HG02884 (cell line): ENCODE results near the gene AVPR2.

Experiments used
- ATAC-seq: cut with Tn5 transposase; IDR thresholded peaks from one replicate; pipeline ENCODE4 v1.9.1; 2021; ENCODE audit warnings: mild to moderate bottlenecking, moderate library complexity; ENCODE audit not compliant: unreplicated experiment

The AVPR2 gene

GRCh38 chrX:153903991-153904957, at the start of gene AVPR2:
Gene AVPR2, plus strand, starts transcription at chrX:153904673. Its CDS starts 473 bp downstream, at chrX:153905146.
- ATAC-seq, result no peak

DNA sequence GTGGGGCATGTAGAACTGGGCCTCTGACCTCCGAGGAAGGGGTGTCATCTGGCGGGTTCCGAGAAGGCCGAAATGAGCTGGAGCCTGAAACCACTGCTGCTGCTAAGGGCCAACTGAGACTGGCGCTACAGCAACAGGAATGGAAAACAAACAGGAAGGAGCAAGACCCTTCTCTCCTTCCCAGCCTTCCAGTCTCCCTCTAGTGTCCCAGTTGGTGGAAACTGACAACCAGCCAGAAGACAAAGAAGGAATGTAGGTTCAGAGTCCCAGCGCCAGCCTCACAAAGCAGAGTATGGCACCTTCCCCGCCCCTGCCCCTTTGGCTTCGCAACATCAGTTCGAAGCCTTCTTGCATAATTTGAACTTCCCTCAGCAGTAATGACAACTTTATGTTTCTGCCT, 49.8 kb upstream of the AVPR2 start:
- no peak for ATAC-seq

DNA sequence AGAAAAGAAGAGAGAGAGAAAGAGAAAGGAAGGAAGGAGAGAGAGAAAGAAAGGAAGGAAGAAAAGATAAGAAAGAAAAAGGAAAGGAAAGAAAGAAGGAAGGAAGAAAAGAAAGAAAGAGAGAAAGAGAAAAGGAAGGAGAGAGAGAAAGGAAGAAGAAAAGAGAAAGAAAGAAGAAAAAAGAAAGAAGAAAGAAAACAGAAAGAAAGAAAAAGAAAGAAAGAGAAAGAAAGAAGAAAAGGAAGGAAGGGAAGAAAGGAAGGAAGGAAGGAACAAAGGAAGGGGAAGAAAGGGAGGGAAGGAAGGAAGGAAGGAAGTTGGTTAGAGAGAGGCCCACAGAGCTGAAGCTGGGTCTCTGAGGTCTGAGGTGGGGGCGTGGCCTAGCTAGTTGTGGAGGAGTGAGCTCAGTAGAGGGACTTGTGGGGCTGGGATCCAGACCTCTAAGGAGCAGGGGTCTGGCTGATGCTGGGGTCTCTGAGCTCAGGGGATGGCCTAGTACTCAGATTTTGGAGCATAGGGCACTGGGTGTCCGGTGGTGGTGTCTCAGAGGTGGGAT, 47.0 kb upstream of the AVPR2 start:
- no peak for ATAC-seq

DNA sequence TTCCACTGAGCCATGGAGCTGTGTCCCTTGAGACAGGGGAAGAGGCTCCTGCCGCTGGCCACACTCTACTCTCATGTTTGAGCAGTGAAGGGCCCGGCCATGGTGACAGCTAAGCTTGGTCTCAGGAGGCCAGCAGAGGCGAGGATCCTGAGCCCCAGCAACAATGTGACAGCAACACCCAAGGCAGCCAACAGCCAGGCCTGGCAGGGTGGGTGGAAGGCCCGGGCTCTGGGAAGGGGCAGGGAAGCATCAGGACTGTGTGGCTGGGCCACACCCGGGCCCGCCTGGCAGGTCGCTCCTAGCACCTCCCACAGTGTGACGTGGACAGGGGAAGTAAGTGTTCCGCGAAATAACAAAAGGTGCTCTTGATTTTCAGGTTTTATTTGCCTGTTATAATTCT, 43.3 kb upstream of the AVPR2 start:
- no peak for ATAC-seq

- no peak for ATAC-seq
These were observed 42.7 kb upstream of the AVPR2 start for GRCh38 chrX:153861733-153862310.

- no peak for ATAC-seq
These were observed 41.9 kb upstream of the AVPR2 start for GRCh38 chrX:153862369-153863250.

- no peak for ATAC-seq
These were observed 41.1 kb upstream of the AVPR2 start for GRCh38 chrX:153863251-153863991.

DNA sequence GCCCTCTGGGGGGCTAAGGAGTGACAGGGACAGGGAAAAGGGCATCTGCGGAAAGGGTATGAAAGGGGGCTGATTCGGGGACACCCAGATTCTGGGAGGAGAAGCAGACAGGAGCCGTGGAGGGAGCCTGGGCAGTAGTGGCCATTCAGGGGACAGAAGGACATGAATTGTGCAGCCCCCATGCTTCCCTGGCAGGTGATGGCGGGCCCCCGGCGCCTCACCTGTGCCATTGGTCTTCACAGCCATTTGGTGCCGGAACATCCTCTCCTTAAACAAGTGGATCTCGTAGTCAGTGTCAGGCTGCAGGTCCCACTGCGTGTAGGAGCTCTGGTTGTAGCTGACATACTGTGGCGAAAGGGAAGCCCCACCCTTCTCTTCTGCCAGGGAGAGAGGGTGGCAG, 40.4 kb upstream of the AVPR2 start:
- ATAC-seq, result no peak

DNA sequence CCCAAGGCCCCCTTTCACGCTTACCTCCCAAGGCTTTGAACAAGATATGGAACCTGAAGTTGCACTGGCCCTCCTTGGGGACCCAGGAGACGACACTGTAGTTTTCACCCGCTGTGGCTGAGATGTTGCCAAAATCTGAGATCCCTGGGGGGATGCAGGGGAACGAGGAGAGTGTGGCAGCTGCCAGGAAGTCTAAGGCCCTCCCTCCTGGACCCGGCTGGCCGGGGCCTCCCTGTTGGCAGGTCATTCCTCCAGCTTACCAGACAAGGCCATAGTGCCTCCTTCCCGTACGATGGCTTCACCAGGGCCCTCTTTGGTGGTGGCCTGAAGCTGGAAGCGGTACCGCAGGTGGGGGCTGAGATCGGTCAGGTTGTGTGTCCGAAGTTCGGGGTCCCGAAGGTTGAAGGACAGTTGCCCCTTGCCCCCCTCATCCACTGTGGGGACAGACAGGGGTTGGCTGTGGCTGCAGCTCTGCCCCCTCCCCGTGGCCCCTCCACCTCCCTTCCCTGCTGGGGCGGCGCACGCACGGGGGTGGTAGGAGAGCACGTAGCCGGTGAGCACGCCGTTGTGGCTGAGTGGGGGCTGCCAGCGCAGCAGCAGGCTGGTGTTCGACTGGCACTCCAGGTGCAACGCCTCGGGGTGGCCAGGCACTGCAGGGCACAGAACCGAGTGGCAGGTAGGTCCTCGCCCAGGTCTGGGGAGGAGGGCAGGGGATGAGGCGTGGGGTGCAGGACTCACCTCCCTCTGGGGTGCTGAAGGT, 39.7 kb upstream of the AVPR2 start:
- ATAC-seq, result no peak

GRCh38 chrX:153865321-153865580, 39.2 kb upstream of the AVPR2 start:
- no peak for ATAC-seq

- no peak for ATAC-seq
These were observed 38.8 kb upstream of the AVPR2 start for GRCh38 chrX:153865685-153866084.

DNA sequence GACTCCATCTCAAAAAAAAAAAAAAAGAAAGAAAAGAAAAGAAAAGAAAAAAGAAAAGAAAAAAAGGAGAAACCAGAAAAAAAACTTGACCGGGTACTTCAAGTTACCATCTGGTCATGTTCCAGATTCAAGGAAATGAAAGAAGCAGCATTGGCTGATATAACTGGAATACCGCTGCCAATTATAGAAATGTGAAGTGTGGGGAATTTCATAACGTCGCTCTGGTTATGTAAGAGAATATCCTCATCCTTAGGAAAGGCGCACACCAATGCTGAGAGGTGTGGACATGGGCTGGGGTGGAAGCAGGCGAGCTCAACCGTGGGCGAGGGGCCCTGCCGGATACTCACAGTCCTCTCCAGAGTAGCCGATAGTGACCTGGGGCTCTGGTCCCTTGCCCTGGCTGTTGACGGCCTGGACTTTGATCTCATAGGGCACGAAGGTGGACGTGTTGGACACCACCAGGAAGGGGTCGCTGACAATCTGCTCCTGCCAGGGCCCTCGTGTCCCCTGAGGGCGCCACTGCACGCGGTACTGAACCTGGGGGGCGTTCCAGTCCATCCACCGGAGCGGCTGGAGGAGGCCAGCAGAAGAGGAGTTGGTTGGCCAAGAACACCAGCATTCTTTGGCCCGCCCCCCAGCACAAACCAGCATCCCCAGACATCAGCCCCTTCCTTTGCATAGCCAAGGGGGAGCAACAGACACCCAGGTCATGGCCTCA, 38.0 kb upstream of the AVPR2 start:
- ATAC-seq, result no peak

DNA sequence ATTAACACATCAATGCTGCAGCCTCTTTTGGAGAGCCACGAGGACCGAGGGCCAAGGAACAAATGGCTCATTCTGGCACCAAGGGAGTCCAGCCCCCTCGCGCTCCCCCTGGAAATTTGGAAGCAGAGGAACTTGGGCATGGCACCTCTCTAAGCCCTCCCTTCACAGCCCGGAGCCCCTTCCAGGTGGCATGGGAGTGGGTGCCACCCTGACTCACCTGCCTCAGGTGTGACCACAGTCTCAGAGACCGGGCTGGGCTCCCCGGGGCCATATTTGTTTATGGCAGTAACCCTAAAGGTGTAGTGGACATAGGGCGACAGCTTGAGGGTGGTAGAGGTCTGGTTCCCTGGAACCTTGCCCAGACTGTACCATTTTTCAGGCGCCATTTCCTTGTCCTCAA, 37.3 kb upstream of the AVPR2 start:
- ATAC-seq, result no peak

DNA sequence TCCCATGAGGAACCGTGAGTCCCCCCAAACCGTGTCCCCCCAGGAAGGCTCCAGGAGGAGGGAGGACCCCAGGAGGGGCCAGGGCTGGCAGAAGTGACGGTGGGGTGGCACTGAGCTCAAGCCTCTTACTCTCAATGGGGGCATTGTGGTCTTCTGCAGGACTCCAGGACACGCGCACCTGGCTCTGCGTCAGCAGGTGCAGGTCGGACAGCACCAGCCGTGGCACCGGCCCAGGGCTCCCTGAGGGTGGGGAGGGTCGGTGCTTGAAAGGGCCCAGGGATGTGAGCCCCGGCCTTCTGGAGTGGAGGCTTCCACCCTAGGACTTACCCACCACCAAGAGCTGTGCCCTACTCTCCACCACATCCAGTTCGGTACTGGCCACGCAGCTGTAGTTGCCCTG, 36.8 kb upstream of the AVPR2 start:
- no peak for ATAC-seq

- ATAC-seq, result no peak
These were observed 35.6 kb upstream of the AVPR2 start for GRCh38 chrX:153868576-153869472.

DNA sequence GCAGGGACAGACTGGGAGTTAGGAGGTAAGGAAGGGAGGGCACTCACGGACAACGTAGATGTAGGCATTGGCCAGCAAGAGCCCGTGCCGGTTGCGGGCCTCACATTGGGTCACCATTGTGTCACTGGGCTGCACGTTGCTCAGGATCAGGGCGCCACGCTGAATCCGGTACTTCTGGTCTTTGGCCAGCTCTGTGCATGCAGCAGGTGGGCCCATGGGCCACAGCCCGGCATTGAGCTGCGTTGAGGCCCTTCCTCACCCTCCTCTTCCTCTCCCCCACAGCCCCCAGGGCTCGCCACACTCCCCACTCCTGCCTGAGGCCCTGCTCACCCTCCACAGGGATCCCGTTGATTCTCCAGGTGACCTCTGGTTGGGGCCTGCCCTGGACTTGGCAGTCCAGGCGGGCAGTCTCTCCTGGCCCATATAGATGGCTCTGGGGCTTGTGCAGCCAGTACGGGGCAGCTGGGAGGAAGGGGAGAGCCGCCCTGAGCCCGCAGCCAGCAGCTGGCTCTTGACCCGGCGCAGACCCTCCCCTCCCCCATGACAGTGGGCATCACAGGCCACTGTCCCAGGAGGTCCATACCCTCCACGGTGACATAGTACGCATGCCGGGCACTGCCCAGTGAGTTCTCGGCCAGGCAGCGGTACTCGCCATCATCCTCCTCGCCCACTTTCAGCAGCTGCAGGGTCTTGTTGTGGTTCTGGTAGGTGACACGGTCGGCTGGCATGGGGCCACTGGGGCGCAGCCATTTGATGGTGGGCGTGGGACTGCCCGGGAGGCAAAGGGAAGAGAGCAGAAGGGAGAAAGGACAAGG, 34.8 kb upstream of the AVPR2 start:
- ATAC-seq, result no peak

DNA sequence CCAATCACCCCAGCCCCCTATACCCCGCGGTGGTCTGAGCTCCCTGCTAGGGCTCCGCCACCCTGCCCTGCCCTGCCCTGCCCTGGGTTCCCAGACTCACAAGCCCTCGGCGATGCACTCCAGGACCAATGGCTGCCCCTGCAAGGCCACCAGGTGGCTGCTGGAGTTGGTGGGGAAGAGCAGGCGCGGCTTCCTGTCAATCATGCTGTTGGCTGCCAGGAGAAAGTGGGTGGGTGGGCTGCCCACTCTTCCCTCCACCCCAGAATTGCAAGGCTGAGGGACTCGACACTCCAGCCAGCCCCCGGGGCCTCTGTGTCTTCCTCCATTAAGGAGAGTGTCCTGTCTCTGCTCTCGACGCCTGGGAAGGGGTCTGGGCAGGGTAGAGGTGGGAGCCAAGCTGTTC, 34.2 kb upstream of the AVPR2 start:
- no peak for ATAC-seq
